ENCODE data around the gene NCKAP5.

- TF ChIP-seq GABPA (IDR thresholded peaks at IDR 0.05 in 1 of 2, conservative IDR thresholded peaks at IDR 0.05 in 1 of 2) (no peak), CTCF (IDR thresholded peaks at IDR 0.05; ENCODE audit: low read depth, low read length, missing input control) (no peak)
These were observed 794.9 kb downstream of the NCKAP5 start for GRCh38 chr2:132773331-132773730.
